GM18520 (cell line): ENCODE data around the gene PARD3.

ENCODE experiments used
- ATAC-seq: cut with Tn5 transposase; IDR thresholded peaks from one replicate; pipeline ENCODE4 v1.9.1; 2021; ENCODE audit not compliant: unreplicated experiment

PARD3 gene

DNA sequence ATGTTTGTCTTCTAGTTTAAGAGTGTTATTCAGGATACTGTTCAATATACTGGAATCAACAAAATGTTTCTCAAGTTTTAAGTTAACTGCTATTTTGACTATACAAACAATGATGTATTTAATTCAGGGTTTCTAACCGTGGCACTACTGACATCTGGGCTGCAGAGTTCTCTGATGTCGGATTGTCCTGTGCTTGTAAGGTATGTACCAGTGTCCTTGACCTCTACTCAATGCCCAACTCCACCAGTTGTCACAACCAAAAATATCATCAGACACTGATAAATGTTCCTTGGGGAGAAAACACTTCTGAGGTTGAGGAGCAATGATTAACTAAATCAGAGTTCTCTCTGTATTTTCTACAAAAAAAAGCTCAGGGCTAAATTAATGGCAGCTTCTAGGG is 301.5 kb downstream of the PARD3 start:
- ATAC-seq: no peak

DNA sequence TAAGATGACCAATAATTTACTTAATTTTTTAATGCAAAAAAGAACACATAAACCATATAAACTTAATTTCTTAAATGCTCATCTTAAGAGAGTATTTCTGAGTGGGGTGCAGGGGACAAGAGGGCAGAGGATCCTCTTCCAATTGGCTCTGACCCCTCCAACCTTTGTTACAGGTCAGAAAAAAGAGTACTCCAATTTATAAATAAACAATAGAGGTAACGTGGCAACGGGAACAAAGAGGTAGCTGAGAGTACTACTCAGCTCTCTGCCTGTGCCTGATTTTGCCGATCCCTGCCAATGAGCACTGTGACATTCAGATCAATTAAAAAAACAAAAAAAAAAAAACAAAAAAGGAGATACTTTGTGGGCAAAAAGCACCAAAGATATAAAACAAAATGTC is 307.9 kb downstream of the PARD3 start:
- no peak for ATAC-seq

DNA sequence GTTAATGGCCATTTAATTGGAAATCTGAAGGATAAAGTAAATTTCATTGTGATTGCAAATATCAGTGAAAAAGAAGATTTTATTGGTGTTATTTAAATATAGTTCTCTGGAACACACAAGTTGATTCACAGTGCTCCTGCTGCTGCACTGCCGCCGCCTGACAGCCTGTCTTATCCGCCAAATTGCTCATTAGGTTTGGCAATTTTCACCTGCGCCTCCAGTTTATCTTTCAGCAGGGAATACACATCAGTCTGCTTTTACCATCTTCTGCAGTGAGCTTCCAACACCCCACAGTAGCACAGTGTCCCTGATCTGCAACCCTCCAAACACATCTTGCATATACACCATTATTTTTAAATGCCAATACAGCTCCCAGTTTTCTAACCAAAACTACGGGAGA is 308.3 kb downstream of the PARD3 start:
- no peak for ATAC-seq

DNA sequence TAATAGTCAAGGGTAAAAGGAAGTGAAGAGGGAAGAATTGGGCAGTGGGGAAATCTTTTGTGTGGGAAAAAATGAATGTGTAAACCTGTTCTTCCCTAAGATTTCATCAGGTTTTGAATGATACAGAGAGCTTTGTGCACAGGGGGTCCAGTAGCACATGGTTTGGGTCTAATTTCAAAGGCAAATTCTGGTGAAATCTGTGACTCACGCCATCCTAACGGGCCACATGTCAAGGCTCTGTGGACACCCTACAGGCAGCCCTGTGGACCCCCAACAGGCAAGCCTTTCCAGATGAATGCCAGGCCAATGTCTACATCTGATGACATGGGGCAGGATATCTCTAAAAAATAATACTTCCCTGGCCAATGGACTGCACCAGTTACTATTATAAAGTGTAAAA is 309.8 kb downstream of the PARD3 start:
- no peak for ATAC-seq

DNA sequence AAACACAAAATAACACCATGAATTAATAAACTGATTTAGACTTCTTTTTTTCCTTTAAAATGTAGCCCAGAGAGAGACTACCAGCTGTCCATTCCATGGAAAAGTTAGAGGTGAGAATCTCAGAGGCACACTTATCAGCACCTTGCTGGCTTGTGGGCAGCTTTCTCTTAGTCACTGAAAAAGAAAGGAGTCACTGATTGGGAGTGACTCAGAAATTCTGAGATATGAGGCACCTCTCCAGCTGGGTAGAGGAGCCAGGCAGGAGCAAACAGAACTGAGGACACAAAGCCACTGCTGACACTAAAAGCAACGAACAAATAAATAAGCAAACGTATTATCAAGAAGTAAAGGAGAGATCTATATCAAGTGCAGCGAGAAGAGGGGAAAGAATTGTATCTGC is 310.6 kb downstream of the PARD3 start:
- ATAC-seq: no peak

DNA sequence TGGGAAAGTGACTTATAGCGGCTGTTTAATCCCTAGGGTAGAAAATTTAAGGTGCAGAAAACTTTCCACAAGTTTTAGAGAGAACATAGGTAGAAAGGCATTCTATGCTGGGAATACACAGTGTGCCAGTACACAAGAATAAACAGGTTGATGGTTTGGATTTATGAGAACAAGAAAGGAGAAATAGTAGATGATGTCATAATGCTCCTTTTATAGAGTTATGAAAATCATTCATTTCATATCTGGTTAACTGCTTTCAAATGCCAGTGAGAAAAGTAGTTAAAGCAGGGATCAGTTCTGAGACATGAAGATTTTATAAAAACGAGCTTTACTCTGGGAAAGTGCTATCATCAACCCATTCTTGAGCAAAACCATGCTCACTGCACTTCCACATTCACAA is 311.4 kb downstream of the PARD3 start:
- ATAC-seq: no peak

DNA sequence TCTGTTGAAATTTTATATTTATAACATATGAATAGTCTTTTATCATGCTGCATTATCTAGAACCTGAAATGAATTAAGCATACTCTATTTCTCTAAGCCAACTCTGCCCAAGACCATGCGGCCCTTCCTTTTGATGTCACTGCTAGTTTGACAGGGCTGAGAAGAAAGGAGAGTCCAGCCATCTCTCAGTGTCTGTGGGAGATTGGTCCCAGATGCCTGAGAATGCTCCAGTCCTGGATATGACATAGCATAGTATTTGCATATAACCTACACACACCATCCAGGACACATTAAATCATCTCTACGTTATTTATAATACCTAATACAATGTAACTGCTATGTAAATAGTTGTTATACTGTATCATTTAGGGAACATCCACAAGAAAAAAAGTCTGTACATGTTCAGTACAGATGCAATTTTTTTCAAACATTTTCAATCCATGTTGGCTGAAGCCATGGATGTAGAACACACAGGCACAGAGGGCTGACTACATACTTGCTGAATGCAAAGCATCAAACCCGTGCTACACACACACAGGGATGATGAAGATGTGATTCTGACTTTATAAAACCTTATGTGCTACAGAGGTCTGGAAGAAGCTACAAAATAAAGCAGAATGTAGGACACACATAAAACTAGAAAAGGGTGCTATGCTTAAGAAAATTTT is 315.4 kb downstream of the PARD3 start:
- no peak for ATAC-seq

DNA sequence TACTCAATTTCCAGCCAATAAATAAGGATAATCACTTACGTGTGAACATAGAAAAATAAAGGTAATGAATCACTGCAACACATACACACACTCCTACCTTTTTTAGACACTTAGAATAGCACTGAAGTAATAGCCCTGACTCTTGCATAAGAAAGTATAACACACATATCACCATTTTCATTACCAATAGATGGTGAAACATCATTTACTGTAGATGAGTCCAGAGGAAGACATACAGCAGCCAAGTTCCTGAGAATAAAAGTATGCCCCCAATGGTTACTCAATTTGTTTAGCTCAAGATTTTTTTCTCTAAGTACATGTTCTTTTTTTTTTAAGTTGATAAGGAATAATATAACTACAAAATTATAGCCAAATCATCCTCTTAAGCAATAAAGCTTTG is 316.3 kb downstream of the PARD3 start:
- no peak for ATAC-seq

DNA sequence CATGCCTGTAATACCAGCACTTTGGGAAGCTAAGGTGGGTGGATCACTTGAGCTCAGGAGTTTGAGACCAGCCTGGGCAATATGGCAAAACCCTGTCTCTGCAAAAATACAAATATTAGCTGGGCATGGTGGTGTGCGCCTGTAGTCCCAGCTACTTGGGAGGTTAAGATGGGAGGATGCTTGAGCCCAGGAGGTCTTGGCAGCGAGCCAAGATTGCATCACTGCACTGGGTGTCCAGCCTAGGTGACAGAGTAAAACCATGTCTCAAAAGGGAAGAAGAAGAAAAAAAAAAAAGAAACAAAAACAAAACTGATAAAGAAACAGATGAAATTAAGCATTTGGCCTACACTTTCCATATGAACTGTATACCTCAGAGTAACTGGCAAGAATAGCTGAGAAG is 319.2 kb downstream of the PARD3 start:
- ATAC-seq: no peak

DNA sequence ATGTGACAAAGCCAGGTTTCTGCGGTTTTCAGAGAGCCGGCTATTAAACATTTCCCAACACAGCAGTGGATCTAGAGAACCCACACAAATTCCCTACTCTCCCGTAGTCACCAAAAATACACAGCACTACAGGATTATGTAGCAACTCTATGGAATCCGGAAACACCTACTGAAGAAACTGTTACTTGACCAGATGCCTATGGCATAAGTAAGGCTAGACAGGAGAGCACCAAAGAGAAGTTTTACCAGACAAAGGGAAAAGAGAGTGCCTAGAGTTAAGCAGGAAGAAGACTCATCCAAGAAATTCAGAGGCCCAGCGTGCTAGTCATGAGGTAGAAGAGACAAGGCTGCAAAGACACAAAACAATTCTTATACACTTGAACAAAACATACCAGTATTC is 321.1 kb downstream of the PARD3 start:
- ATAC-seq: no peak

DNA sequence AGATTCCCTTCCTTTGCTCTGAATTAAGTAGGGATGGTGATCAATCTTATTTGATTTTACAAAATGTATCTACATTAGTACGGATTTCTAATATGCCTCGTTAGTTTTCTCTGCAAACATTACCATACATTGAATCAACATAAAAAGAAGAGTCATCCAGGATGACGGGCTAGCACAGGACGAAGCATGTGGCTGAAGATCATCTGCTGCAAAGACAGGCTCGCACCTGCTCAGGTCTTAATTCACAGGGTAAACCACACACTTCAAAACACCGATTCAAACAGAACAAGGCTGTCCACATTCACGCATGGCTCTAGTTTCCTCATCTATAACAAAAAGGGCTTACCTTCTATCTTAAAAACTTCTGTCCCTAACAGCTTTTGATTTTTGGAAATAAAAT is 323.0 kb downstream of the PARD3 start:
- no peak for ATAC-seq

DNA sequence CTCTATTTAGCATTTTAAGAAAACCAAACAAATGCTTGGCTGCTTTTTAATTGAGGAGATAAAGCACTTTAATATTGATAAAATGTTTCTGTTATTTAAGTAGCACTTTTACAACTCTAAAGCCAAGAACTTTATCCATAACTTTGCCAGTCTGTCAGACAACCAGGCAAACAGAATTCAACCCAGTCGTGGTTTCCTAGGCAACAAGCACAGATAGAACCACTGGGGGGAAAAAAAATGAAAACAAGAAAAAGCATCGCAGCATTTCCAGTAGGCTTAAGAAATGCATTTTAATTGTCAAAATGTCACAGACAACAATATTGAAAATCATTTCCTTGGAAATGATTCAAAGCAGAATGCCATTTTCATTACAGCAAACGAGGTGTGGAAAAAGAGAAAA is 323.4 kb downstream of the PARD3 start:
- ATAC-seq: no peak

DNA sequence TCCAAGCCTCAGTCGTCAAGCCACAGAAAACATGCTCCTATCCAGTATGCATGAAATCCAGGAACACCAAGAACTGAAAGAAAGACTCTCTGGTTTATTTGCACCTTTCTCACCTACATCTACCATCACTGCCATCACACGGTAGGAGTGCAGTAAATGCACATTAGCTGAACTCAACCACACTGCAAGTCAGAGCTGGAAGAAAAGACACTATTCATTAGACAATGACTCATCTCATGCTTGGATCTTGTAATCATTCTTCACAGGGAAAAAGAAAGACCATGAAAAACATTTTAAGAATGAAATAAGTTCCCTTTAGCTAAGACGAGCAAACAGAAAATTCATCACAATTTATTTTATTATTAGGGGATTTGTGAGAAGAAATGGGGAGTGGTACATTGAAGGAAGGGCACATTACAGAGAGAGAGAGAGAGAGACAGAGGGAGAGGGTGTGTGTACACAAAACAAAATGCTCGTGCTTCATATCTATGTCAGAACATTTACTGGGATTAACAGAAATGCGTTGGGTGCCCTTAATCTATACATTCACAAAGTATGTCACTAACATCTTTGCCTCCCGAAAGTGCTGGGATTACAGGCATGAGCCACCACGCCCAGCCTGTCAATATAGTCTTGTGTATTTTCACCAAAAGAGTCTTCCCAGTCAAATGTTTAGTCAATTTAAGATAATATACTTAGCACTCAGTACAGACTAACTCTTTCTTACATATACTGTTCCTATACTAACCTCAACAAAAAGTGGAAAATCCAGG is 324.9 kb downstream of the PARD3 start:
- ATAC-seq: no peak

DNA sequence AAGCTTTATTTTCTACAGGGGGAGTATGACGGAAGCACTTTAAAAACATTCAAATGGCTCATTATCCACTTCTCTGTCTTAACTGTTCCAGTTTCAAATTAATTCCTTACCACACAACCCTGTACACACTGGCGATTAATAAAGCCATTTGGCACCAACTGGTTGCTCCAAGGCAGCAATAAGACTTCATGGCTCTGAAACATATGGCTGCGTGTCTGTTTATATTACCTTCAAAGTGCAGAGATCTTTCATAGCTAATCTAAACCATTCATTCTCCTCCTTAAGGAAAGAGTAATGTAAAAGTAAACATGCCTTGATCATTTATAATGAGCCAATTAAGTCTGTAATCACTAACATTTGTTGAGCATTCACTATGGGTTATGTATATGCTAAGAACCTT is 325.7 kb downstream of the PARD3 start:
- no peak for ATAC-seq

DNA sequence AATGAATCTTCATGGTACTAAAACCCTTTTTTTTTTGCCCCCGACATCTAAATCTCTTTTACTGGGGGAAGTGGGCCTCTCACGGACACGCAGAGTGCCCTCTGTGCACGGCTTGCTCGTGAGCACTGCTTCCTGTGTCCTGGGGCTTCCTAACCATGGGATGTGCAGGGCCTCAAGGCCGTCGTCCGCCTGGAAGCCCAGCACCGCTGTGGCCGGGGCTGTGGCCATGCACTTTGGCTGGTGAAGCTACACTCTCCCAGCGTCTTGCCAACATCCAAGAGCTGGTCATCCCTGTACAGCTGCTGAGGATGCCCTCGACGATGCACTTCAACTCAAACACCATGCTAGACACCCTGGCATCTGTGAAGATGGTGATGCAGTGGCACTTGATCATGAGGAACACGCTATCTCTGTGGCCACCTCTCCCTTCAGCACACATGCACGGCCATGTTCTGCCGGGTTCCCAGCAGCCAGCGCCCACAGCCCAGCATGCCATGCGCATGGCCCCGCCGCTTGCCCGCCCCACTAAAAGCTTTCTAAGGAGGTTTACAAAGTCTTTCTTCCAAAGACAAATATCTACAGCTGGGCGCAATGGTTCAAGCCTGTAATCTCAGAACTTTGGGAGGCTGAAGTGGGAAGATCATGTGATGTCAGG is 326.5 kb downstream of the PARD3 start:
- ATAC-seq: no peak

DNA sequence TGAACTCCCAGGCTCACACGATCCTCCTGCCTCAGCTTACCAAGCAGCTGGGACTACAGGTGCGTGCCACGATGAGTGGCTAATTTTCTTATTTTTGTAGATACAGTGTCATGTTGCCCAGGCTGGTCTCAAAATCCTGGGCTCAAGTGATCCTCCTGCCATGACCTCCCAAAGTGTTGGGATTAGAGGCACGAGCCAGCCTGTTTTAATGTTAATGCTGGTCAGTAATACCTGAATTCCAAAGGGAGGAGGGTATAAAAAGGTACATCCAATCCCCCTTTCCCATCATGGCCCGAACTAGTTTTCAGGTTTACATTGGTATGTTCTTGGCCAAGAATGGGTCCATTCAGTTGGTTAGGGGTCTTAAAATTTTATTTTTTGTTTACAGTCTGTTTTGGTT is 329.1 kb downstream of the PARD3 start:
- ATAC-seq: no peak

DNA sequence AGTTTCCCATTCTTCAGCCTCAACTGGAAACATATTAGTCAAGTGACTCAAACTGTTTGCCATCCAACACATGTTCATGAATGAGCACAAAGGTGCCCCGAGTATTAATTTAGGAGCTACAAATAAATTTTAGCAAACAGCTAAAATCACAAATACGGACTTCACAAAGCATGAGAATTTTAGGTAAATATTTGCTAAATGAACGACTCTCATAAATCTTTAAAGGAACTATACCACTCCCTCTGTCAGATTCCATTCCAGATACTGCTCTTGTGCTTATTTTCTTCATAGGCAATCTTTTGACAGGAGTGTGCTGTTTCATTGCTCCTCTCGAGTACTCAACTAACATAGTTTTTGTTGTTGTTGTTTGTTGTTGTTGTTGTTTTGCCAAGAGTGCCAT is 330.9 kb downstream of the PARD3 start:
- no peak for ATAC-seq

DNA sequence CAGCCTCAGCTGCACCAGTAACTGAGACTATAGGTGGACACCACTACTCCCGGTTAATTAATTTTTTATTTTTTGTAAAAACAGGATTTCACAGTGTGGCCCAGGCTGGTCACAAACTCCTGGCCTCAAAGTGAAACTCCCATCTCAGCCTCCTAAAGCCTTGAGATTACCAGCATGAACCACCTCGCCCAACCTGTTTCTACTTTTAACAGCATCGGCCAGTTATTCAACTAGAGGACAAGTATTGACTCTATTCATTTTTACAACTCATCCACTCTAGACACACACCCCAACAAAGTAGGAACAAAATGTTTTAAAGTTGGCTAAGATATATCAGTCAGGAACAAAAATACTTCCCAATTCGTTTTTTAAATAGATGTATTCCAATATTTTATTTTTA is 334.8 kb downstream of the PARD3 start:
- no peak for ATAC-seq

DNA sequence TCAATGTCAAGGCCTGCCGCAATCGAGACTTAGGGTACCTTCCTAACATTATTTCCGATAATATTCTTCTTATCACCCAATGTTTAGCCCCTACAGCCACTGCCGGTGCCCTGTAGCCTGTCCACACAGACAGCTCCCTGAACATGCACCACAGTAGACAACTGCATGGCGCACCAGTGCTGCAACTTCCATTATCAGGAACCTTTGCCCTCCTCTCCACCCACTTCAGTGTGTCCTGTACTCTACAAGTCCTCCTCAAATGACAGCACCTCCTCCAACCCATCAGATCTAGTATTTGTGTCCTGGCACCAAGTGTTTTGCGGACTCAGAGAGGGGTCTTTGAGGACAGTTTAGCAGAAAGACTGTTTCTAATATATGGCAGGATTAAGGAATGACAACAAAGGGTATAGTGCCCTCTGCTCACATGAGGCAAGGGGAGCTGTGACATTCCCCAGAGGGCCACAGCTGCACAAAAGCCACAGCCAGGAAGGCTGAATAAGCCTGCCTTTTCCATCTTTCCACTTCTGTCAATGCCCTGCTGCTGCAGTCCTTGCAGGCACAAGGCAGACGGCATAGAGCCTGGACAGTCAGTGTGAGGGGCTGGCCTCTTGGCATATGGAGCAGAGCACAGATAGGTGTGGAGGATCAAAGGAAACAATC is 335.4 kb downstream of the PARD3 start:
- no peak for ATAC-seq

DNA sequence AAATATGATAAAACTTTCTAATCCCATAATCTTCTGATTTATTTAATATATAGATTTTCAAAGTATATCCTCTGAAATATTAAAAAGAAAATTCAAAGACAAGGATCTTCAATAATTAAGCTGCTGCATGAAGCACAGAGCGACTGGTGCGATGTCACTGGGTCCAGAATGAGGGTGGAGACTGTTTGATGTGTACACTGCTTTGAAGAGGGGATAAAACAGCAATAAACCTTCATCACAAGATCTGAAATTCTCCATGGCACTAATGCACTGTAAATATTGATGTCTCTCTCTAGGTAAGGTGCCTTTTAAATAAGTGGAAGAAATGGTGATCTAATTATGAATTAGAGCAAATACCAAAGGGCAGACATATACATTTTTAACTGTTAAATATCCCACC is 337.8 kb downstream of the PARD3 start:
- no peak for ATAC-seq

DNA sequence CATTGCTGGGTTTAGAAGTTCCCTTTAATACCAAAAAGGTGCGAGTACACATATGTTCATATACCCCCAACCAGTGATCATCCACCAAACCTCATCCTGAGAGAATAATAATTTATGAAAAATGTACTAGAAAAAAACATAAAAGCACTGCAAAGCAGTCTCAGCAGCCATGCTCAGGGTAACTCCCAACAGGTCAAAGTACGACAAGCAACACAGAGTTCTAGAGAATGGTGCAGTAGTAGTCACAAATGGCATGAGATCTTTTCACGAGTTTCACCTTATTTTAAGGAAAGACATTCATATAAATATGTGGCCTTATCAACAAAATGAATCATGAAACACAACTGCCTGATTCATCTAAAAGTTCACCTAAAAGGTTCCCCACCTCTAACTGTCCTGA is 338.5 kb downstream of the PARD3 start:
- no peak for ATAC-seq

DNA sequence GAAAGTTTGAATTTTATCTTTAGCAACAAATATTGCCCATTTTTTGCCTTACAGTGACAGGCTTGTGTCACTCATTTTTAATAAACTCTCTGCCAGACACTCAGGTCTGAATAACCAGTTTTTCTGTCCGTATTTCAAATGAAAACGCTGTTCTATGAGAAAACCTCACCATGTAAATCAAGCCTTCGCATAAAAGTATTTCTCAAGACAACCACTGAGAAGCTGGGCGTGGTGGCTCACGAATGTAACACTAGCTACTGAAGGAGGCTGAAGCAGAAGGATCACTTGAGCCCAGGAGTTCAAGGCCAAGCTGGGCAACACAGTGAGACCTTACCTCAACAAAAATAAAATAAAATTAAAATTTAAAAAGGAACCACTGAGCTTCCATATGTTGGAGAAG is 339.3 kb downstream of the PARD3 start:
- ATAC-seq: no peak
